Epithelial cell of proximal tubule (primary cell): ENCODE data around the gene ZNF576. TPM values are rescaled to one million over a fixed set of nuclear protein-coding genes. Genes with fewer than 3 reads are reported as not detected.
"Not testable (repeated sequence)": the region's sequence is repeated elsewhere in the genome, so short reads cannot be mapped to it uniquely, and the experiment has no call there.

Source experiments
- DNase-seq: peaks from one replicate; pipeline ENCODE4 v3.0.0-alpha.2; 2011; ENCODE audit warnings: low read depth
- H3K4me3 ChIP-seq: 2 replicates; pipeline ENCODE4 v1.5.1; 2011; ENCODE audit warnings: low read depth, mild to moderate bottlenecking, low read length
- CTCF ChIP-seq: conservative IDR thresholded peaks from 2 replicates; pipeline ENCODE4 v1.5.1; 2012; ENCODE audit warnings: low read depth, mild to moderate bottlenecking, low read length
- total RNA-seq: library from RNA; depleted of rRNA; stranded (reverse); fragments of >200 nt; gene quantifications from 2 replicates; pipeline ENCODE4 v1.2.3, GENCODE V29; 2015

Gene ZNF576
- 6.9 and 10.9 TPM in 2 replicates for total RNA-seq

DNA sequence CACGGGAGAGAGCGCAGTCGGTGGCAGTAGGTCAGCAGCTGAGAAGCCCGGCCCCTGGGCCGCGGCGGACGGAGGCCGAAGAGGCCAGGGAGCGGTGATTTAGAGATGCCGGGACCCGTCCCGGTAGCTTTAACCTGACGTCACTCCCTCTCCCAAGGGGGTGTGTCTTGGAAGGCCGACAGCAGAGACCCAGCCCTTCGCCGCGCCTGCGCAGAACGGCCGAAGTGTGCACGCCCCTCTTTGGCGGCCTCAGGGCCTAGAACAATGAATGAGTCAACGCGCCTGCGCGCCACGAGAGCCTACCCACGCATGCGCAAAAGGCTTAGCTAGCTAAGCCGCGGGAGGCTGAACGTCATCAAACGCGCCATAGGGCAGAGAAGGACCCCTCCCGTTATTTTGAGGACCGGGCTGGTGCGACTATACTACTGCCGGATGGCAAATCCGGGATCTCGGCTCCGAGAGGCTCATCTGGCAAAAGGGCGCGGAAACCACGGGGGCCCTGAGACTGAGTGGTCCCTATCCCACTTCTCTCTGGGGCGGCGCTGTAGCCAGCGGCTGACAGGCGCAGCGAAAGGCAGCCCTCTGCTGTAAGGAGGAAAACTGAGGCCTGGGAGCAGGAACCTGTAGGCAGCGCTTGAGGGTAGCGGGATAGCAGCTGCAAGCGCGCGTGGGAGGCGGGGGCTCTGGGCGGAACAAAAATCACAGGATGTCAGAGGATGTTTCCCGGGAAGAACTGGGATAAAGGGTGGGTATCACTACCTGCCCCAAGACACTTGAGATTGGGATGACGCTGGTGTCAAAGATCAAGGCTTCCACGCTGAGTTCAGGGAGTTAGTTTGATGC is at the start of gene ZNF576, which contains the start of gene IRGQ:
TSS of gene ZNF576 (plus strand) at position 597 of the 843 bp plus-strand sequence. CDS start 514 bp downstream, outside the sequence.
TSS of gene IRGQ (minus strand) at position 136 of the 843 bp plus-strand sequence. CDS start 796 bp downstream, outside the sequence.
- DNase-seq, result peak; percentile 92
- no peak for TF ChIP-seq CTCF
- H3K4me3 ChIP-seq, result peak within 1 kb of the TSS; percentile 80

DNA sequence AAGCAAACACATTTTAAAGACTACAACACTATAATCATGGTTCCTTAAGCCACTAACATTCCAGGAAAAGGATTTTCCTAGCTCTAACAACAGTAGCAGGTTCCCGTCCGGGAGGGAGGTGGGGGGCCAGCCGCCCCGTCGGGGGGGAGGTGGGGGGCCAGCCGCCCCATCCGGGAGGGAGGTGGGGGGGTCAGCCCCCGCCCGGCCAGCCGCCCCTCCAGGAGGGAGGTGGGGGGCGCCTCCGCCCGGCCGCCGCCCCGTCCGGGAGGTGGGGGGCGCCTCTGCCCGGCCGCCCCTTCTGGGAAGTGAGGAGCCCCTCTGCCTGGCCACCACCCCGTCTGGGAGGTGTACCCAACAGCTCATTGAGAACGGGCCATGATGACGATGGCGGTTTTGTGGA is 48.5 kb upstream of the ZNF576 start:
- H3K4me3 ChIP-seq, DNase-seq: not testable (repeated sequence)

DNA sequence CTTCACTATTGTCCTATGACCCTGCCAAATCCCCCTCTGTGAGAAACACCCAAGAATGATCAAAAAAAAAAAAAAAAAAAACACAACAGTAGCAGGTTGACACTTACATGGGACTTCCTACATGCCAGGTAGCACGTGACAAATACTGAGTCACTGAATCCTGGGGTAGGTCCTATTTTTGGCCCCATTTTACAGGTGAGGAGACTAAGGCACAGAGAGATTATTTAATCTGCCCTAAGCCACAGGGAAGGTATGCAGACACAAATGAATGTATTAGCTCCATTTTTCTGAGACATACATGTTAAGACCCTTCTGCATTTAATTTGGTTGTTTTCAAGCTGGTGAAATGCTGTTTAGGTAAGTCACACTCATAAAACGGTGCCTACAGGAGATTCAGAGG is 47.7 kb upstream of the ZNF576 start:
- no peak overlapping the region for H3K4me3 ChIP-seq
- DNase-seq, result no peak
- TF ChIP-seq CTCF, result no peak

GRCh38 chr19:43551399-43552197 is 44.8 kb upstream of the ZNF576 start:
- no peak overlapping the region for H3K4me3 ChIP-seq
- DNase-seq, result no peak
- TF ChIP-seq CTCF, result no peak

DNA sequence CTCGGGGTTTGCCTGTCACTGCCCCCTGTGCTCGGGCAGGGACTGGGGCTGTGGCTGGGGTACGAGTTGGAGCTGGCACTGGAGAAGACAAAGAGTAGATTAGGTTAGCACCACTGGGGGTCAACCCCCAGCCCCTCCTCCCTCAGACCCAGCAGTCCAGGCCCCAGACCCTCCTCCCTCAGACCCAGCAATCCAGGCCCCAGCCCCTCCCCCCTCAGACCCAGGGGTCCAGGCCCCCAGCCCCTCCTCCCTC is 44.3 kb upstream of the ZNF576 start:
- TF ChIP-seq CTCF, result no peak
- no peak for DNase-seq
- H3K4me3 ChIP-seq, result no peak overlapping the region

DNA sequence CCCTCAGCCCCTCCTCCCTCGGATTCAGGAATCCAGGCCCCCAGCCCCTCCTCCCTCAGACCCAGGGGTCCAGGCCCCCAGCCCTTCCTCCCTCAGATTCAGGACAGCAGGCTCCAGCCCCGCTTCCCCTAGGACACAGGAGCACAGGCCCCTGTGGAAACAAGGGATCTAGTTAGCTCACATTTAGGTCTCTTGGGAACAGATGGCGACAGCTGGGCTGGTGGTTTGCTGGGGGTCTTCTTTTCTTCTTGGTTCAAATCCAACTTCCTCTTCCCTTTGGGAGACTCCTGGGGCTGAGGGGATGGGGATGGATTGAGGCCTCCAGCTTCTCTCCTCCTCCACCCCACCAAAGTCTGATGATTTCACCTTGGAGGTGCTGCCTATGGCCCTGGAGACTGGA is 43.8 kb upstream of the ZNF576 start:
- H3K4me3 ChIP-seq, result no peak overlapping the region
- TF ChIP-seq CTCF, result no peak
- no peak for DNase-seq

- no peak for DNase-seq
- H3K4me3 ChIP-seq, result no peak overlapping the region
- no peak for TF ChIP-seq CTCF
Observed at GRCh38 chr19:43553656-43554055, 42.7 kb upstream of the ZNF576 start.
